ENCODE measurements around the gene C2orf42. TPM values are rescaled to one million over a fixed set of nuclear protein-coding genes. Genes with fewer than 3 reads are reported as not detected.
A peak's percentile ranks its signal among the peaks of the same experiment; 100 is the strongest.
"Not testable (repeated sequence)": the region's sequence is repeated elsewhere in the genome, so short reads cannot be mapped to it uniquely, and the experiment has no call there.

Gene C2orf42
- total and polyA plus RNA-seq, 2 experiments from 2014 or later = 10.0 to 11.9 TPM

- Histone ChIP-seq H3K27ac (peak overlapping the region; percentile 86), H3K4me1 (ENCODE audit: low read depth) (peaks cover 21% of the 10 kb centered on the region), H3K4me3 (no peak overlapping the region), H3K9me3 (ENCODE audit: low read depth) (no peaks in the 10 kb centered on the region), H3K36me3 (no peaks in the 10 kb centered on the region), H3K27me3 (no peaks in the 10 kb centered on the region)
- peak in 1 of 2 donors; percentile 60 for DNase-seq (ENCODE audit: low read depth in 1 of 2, low spot score in 1 of 2)
- no peak for TF ChIP-seq CTCF (IDR thresholded peaks at IDR 0.05; ENCODE audit: low read depth, low read length)
Observed at GRCh38 chr2:70132244-70133126, 58.3 kb downstream of the C2orf42 start.

- DNase-seq (ENCODE audit: low read depth in 1 of 2, low spot score in 1 of 2); H3K27me3 ChIP-seq; H3K4me3 ChIP-seq; H3K9me3 ChIP-seq (ENCODE audit: low read depth); H3K36me3 ChIP-seq: not testable (repeated sequence)
- Histone ChIP-seq H3K27ac (peak overlapping the region; percentile 86), H3K4me1 (ENCODE audit: low read depth) (peaks cover 27% of the 10 kb centered on the region)
Observed at GRCh38 chr2:70131344-70132143, 59.3 kb downstream of the C2orf42 start.

GRCh38 chr2:70128005-70128404 is 62.8 kb downstream of the C2orf42 start:
- Histone ChIP-seq H3K36me3 (no peaks in the 10 kb centered on the region), H3K9me3 (ENCODE audit: low read depth) (no peaks in the 10 kb centered on the region), H3K27ac (peak overlapping the region; percentile 65), H3K4me1 (ENCODE audit: low read depth) (peaks cover 35% of the 10 kb centered on the region), H3K27me3 (no peaks in the 10 kb centered on the region), H3K4me3 (no peak overlapping the region)
- no peak for TF ChIP-seq CTCF (IDR thresholded peaks at IDR 0.05; ENCODE audit: low read depth, low read length)
- DNase-seq (ENCODE audit: low read depth in 1 of 2, low spot score in 1 of 2) = peak in 1 of 2 donors; percentile 23

GRCh38 chr2:70126413-70126812 is 64.4 kb downstream of the C2orf42 start:
- Histone ChIP-seq H3K4me1 (ENCODE audit: low read depth) (peaks cover 26% of the 10 kb centered on the region), H3K27ac (no peak overlapping the region), H3K36me3 (no peaks in the 10 kb centered on the region), H3K27me3 (no peaks in the 10 kb centered on the region), H3K9me3 (ENCODE audit: low read depth) (no peaks in the 10 kb centered on the region), H3K4me3 (no peak overlapping the region)
- no peak for TF ChIP-seq CTCF (IDR thresholded peaks at IDR 0.05; ENCODE audit: low read depth, low read length)
- no peak for DNase-seq (ENCODE audit: low read depth in 1 of 2, low spot score in 1 of 2)

- Histone ChIP-seq H3K4me3 (peak overlapping the region; percentile 30), H3K4me1 (ENCODE audit: low read depth) (peaks cover 26% of the 10 kb centered on the region), H3K27ac (peak overlapping the region; percentile 90), H3K27me3 (no peaks in the 10 kb centered on the region), H3K9me3 (ENCODE audit: low read depth) (no peaks in the 10 kb centered on the region), H3K36me3 (no peaks in the 10 kb centered on the region)
- TF ChIP-seq CTCF (IDR thresholded peaks at IDR 0.05; ENCODE audit: low read depth, low read length) = no peak
- no peak for DNase-seq (ENCODE audit: low read depth in 1 of 2, low spot score in 1 of 2)
Observed at GRCh38 chr2:70125498-70125898, 65.3 kb downstream of the C2orf42 start.

Measured in cardiac muscle cell (in vitro differentiated cells and primary cell).